GM21423 (cell line): ENCODE results near the gene INSIG1.
A peak's percentile ranks its signal among the peaks of the same experiment; 100 is the strongest.

ENCODE experiments used
- ATAC-seq: cut with Tn5 transposase; IDR thresholded peaks from one replicate; pipeline ENCODE4 v1.9.1; 2021; ENCODE audit warnings: mild to moderate bottlenecking, moderate library complexity; ENCODE audit not compliant: unreplicated experiment

Gene INSIG1

GRCh38 chr7:155265961-155266360, 31.7 kb upstream of the INSIG1 start:
- ATAC-seq, result no peak

- no peak for ATAC-seq
Measured at GRCh38 chr7:155266440-155266839, 31.2 kb upstream of the INSIG1 start.

- no peak for ATAC-seq
Measured at GRCh38 chr7:155267023-155267422, 30.7 kb upstream of the INSIG1 start.

- no peak for ATAC-seq
Measured at GRCh38 chr7:155267436-155267835, 30.2 kb upstream of the INSIG1 start.

GRCh38 chr7:155268211-155268610, 29.5 kb upstream of the INSIG1 start:
- ATAC-seq, result no peak

- no peak for ATAC-seq
Measured at GRCh38 chr7:155268921-155269650, 28.6 kb upstream of the INSIG1 start.

- no peak for ATAC-seq
Measured at GRCh38 chr7:155269766-155270585, 27.7 kb upstream of the INSIG1 start.

GRCh38 chr7:155270861-155271260, 26.8 kb upstream of the INSIG1 start:
- no peak for ATAC-seq

- no peak for ATAC-seq
Measured at GRCh38 chr7:155274633-155275355, 22.9 kb upstream of the INSIG1 start.

- no peak for ATAC-seq
Measured at GRCh38 chr7:155276042-155276799, 21.5 kb upstream of the INSIG1 start.

- no peak for ATAC-seq
Measured at GRCh38 chr7:155276800-155277375, 20.8 kb upstream of the INSIG1 start.

GRCh38 chr7:155277385-155277994, 20.2 kb upstream of the INSIG1 start:
- no peak for ATAC-seq

GRCh38 chr7:155278921-155279320, 18.8 kb upstream of the INSIG1 start:
- no peak for ATAC-seq

- ATAC-seq, result no peak
Measured at GRCh38 chr7:155279787-155280445, 17.8 kb upstream of the INSIG1 start.

GRCh38 chr7:155280446-155281397, 17.0 kb upstream of the INSIG1 start:
- ATAC-seq, result no peak

GRCh38 chr7:155281398-155281969, 16.2 kb upstream of the INSIG1 start:
- no peak for ATAC-seq

- ATAC-seq, result no peak
Measured at GRCh38 chr7:155282671-155283070, 15.0 kb upstream of the INSIG1 start.

- peak; percentile 91 for ATAC-seq
Measured at GRCh38 chr7:155283565-155284194, 14.0 kb upstream of the INSIG1 start.
